LNCaP clone FGC (cell line): ENCODE results near the gene HPD.
"Not testable (repeated sequence)": the region's sequence is repeated elsewhere in the genome, so short reads cannot be mapped to it uniquely, and the experiment has no call there.

Experiments
- DNase-seq: peaks from one replicate; pipeline ENCODE4 v3.0.0-alpha.2; 2011; ENCODE audit warnings: low read depth
- H3K4me3 ChIP-seq: 2 replicates; pipeline ENCODE4 v1.5.1; 2011; ENCODE audit warnings: mild to moderate bottlenecking, low read depth, low read length, control low read depth
- TF ChIP-seq, protein P1 (sequence below): IDR thresholded peaks from 2 replicates; pipeline ENCODE4 v1.5.1; 2012; ENCODE audit warnings: mild to moderate bottlenecking; ENCODE audit not compliant: control insufficient read depth, insufficient read depth; ENCODE audit errors: extremely low read depth

HPD gene

GRCh38 chr12:121791671-121792551 is 66.7 kb downstream of the HPD start:
- H3K4me3 ChIP-seq: no peak overlapping the region
- TF ChIP-seq, protein P1, sequence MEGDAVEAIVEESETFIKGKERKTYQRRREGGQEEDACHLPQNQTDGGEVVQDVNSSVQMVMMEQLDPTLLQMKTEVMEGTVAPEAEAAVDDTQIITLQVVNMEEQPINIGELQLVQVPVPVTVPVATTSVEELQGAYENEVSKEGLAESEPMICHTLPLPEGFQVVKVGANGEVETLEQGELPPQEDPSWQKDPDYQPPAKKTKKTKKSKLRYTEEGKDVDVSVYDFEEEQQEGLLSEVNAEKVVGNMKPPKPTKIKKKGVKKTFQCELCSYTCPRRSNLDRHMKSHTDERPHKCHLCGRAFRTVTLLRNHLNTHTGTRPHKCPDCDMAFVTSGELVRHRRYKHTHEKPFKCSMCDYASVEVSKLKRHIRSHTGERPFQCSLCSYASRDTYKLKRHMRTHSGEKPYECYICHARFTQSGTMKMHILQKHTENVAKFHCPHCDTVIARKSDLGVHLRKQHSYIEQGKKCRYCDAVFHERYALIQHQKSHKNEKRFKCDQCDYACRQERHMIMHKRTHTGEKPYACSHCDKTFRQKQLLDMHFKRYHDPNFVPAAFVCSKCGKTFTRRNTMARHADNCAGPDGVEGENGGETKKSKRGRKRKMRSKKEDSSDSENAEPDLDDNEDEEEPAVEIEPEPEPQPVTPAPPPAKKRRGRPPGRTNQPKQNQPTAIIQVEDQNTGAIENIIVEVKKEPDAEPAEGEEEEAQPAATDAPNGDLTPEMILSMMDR: no peak
- DNase-seq: no peak

DNA sequence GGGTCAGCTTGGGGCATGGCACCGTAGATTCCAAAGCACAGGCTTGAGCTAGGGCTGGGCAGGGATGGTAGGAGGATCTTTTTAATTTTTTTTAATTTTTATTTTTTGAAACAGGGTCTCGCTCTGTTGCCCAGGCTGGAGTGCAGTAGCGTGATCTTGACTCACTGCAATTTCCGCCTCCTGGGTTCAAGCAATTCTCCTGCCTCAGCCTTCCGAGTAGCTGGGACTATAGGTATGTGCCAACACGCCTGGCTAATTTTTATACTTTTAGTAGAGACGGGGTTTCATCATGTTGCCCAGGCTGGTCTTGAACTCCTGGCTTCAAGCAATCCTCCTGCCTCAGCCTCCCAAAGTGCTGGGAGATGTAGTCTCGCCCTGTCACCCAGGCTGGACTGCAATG is 67.9 kb downstream of the HPD start:
- not testable (repeated sequence) for DNase-seq, H3K4me3 ChIP-seq

DNA sequence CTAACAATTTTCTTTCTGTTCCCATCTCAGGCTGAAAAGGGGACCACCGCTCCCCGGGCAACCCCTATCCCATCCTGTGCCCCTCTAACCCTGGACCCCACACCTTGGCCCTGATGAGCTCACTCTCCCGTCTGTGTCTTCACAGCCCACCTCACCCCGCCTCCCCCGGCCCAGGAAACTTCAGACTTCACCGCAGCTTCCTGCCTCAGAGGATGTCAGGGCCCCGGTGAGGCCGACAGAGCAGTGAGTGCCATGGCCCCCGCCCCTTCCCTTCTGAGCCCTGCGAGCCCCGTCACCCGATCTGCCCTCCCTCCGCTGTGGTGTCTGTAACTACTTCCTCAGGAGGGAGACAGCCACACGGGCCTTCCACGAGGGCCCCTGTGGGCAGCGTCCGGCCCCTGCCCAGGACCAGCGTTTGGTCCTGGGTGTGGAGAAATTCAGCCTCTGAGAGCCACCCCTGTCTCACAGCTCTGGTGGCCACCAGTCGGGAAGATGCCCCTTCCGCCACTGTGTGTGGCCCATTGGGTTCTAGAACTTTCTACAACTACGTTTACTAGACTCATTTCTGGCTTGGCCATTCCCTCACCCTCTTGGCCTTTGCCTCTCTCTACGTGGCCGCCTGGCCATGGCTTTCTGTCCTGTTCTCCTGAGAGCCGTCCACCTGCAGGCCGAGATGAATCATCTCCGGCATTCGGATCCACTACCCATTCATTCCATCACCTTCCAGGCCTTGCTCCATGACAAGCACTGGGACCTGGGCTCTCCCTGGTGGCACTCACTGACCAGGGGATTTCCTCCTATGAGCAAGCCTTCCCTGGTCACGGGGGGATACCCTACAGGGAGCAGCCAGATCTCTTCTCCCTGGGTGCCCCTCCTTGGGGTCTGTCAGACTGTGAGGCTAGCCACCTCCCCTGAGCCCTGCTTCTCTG is 68.6 kb downstream of the HPD start:
- TF ChIP-seq, protein P1: no peak
- H3K4me3 ChIP-seq: no peak overlapping the region
- DNase-seq: no peak
